A673 (cell line): ENCODE measurements around the gene PSTPIP2.

Experiments used
- CTCF ChIP-seq: fragments of 300-800, 200-600 bp; sonication (generic); conservative IDR thresholded peaks from 2 replicates; pipeline ENCODE4 v1.5.1; 2017; ENCODE audit warnings: low read depth, mild to moderate bottlenecking, antibody characterized with exemption, low read length, moderate library complexity, mixed read lengths
- EZH2 ChIP-seq: fragments of 200-600 bp; sonication (generic); IDR thresholded peaks from 2 replicates; pipeline ENCODE4 v1.6.1; 2017; ENCODE audit warnings: borderline replicate concordance, low read depth, mild to moderate bottlenecking, mixed read lengths, antibody characterized with exemption, low read length; ENCODE audit not compliant: poor library complexity, severe bottlenecking

GRCh38 chr18:46019936-46020335, 52.1 kb downstream of the PSTPIP2 start:
- TF ChIP-seq CTCF (no peak), EZH2 (no peak)
